Measurements from ENCODE around the gene TRERF1.

Gene TRERF1

DNA sequence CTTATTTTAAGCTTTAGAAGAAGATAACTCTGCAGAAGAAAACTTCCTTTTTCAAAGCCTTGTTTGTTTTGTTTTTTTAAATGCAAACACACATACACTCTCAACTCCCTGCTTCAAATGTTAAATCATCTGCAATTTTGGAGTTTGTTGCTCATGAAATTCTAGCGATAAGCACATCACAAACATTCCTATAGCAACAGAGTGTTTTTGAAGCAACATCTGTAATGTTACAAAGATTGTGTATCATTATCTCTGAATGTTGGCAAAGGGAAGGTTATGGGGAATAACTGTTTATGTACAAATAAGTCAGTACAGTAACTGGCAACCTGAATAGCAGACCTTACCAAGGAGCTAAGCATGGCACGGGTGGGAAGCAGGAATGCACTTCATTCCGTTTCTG lies 149.3 kb downstream of the TRERF1 start:
- DNase-seq = no peak

- DNase-seq = no peak
Observed at GRCh38 chr6:42301986-42302385, 149.7 kb downstream of the TRERF1 start.

- DNase-seq = no peak
Observed at GRCh38 chr6:42300701-42301100, 151.0 kb downstream of the TRERF1 start.

DNA sequence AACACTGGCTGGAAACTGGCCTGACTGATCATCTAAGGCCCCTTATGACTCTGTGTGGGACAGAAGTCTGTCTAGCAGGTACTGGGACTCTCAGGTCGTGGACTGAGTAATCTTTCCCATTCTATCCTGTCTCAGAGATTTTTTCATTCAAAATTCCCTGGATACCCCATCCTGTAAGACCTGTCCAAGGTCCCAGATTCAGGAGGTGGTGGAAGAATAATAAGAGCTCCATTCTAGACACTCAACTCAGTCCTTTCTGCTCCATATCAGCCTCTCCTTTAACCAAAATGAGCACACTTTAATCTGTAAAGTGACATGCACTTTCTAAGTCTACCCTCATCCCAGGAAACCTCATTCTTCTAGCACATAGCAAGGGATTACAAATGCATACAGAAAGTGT lies 151.5 kb downstream of the TRERF1 start:
- no peak for DNase-seq

DNA sequence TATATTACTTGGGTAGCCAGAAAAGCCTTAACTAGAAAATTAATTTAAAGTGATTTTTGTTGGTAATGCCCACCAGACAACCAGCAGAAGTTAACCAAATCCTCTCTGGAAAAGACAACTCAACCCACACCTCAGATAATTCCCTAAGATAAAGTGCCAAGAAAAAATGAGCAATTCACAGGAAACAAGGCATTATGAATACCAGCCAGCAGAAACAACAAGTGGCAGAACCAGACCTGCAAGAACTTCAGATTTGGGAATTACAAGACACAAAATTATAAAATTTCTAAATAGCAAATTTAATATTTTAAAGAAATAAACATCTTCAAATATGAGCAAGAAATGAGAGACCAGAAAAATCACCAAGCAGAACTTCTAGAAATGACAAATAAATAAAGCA lies 154.1 kb downstream of the TRERF1 start:
- DNase-seq = no peak

- no peak for DNase-seq
Observed at GRCh38 chr6:42296614-42297013, 155.1 kb downstream of the TRERF1 start.

DNA sequence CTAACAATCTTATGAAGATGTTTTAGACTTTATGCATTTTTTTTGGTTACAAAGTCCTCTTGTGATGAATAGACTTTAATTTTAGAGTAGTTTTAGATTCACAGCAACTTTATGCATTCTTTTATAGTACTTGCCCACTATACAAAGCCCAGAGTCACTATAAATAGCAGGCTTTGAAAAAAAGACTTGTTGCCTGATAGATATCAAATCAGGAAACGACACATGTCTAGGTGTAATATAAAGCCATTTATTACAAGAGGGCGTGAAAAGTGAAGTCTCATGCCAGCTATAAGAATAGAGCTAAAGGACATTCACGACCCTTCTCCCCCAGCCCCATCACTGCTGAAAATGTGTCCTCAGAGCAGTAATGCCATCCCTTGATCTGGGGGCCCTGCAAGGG lies 156.0 kb downstream of the TRERF1 start:
- no peak for DNase-seq

DNA sequence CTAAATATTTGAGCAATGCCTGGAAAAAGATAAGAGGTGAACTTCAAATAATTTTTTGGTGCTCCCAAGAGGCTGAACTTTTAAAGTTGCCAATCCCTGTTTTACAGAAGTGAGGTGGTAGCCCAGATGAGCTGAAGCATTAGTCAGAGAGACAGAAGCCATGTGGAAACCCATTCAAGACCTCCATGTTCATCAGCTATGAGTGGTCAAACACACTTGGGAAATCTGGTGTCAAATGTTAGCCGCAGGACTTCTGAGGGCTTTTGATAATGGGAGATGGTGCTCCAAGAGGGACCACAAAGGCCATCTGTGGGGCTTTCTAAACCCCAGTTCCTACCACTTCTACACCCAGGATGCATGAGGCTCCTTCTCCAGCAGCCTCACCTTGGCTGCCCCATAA lies 156.5 kb downstream of the TRERF1 start:
- DNase-seq = no peak

GRCh38 chr6:42294759-42295158 lies 157.0 kb downstream of the TRERF1 start:
- peak; percentile 36 to 55 (median 52) for DNase-seq

DNA sequence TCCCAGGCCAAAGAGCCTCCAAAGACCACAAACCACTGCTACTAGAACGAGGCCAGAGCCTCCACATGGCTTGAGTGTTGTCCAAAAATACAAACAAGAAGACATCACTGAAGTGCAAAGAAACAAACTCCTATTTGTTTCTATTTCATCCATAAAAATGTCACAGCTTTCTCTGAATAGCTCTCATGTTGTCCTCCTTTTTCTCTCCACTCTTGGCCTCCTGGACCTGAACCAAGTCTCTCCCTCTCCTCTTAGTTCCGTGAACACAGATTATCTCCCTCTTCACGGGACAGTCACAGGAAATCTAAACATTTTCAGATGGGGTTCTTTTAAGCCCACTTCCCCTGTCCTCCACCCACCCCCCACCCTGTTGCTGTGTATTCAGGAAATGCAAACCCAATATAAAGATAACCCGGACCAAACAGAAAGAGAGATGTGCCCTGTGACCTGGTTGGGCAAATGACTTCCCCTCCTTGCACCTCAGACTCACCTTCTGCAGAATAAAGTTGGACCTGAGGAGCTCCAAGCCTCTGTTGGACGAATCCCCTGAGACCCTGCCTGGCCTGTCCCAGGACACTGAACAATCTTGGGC lies 158.2 kb downstream of the TRERF1 start:
- no peak for DNase-seq

DNA sequence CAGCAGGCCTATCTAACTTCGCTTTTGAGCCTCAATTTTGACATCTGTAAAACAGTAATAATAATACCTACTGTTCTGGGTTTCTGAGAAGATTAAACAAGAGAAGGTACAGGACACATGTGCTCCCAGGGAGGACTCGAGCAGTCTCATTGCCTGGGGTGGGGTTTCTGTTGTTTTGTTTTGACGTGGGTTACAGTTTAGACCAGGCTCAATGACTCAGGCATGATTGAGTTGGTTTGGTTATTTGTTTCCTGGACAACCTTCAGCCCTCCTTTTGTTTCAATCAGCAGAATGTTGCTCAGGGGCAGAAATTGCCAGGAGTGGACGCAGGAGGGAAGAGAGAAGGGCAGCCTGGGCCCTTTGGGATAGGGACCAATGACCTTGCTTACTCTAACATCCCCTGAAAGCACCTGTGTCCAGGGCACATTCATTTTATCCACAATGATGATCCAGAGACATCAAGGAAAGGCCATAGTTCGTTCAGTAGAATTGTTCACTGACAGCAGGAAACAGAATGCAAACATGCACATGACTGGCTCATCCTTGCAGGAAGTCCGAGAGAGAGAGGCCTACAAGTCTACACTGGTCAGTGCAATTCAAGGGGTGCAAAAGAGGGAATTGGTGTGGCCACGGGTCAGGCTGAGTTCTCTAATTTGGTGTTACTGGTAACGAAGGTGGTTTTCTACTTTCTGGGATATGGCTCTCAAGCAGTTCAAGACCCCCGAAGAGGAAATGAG lies 159.6 kb downstream of the TRERF1 start:
- no peak for DNase-seq

GRCh38 chr6:42287756-42288155 lies 164.0 kb downstream of the TRERF1 start:
- DNase-seq = no peak

- no peak for DNase-seq
Observed at GRCh38 chr6:42281570-42281969, 170.2 kb downstream of the TRERF1 start.

- no peak for DNase-seq
Observed at GRCh38 chr6:42280966-42281533, 170.7 kb downstream of the TRERF1 start.

GRCh38 chr6:42279966-42280629 lies 171.6 kb downstream of the TRERF1 start:
- no peak for DNase-seq

DNA sequence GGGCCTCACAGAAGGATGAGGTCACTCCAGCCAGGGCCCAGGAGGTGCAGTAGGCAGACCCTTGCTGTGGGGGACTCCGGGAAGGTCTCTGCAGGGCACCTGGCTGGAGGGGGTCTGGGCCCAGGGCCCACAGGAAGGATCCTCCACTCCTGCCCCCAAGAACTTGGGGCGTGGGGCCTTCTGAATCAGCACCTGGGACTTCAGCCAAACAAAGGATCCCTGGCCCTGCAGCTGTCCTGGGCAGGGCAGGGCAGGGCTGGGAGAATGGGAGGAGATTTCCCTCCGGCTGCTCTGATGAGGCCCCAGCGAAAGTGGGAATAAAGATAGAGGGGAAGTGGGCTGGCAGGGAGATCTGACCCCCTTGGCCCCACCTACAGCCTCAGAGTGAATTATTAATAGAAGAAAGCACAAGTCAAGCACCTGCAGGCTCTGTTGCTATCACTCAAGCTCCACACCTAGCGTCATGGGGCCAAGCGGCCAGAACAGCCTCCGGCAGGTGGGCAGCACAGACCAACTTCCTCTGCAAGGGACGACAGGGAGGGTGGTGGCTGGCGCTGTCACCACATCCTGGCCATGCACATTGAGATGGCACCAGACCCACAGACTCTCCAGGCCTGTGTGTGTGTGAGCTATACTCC lies 172.5 kb downstream of the TRERF1 start:
- no peak for DNase-seq

DNA sequence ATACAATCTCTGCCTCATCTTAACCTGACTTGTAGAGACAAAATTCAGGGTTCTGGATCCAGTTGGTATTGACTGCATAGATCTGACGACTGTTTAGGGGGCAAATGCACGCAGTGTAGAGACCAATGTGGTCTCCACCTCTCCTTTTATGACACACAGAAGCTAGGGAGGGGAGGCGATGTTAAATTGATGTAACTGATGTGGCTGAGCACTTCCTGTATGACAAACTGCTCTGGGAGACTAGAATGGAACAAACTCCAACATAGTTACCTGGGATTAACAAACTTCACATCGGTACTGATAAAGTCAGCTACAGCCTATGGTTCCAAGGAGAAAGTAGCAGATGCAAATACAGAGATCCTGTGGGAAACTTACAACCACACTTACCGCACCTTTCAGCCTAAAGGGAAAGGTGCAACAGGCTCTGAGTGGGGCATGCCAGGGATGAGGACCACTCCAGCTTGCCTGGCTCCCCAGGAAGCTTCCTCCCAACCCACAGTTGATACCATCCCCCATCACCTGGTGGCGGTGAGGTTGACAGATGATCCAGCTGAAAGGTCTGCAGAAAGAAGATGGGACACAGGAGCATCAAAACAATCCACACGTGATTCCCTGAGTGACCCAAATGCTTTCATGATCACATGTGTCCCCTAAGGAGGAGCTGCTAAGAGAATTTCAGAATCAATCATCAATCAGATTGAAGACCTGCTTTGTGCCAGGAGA lies 173.4 kb downstream of the TRERF1 start:
- DNase-seq = no peak

DNA sequence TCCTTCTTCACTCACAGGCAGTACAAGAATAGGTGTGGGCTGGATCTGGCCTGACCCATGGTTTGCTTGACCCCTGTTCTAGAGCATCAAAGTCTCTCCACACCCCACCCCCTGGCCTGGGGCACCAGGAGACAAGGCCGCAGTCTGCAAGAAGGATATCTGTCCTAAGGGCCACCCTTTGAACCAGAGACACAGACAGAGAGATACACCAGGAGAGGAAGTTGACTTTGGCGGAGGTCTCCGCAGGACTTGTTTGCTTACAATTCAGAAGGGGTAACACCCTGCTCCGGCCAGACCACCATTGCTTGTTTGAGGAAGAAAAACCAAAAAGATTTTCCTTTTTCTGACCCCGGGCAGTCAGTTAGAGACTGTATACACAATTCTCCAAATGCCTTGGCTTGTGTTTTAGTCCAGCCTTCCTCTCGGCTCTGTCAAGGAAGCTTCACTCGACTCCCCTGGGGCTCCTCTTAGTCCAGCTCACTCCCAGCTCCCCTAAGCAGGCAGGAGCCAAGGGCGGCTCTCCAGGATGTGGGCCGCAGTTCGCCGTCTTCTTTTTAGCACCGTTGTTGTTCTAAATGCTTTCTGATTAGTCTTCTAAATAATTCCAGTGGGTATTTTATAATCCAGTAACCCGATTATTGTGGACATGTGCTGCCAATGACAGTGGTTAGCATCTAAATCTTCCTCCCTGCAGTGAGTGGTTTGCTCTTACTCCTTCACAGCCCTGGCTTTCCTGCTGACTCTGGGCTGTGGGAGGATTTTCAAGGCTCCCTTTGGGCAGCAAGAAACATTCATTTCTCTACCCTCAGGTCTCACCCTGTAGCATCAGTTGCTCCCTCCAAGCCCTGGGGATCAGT lies 175.5 kb downstream of the TRERF1 start:
- DNase-seq = no peak

DNA sequence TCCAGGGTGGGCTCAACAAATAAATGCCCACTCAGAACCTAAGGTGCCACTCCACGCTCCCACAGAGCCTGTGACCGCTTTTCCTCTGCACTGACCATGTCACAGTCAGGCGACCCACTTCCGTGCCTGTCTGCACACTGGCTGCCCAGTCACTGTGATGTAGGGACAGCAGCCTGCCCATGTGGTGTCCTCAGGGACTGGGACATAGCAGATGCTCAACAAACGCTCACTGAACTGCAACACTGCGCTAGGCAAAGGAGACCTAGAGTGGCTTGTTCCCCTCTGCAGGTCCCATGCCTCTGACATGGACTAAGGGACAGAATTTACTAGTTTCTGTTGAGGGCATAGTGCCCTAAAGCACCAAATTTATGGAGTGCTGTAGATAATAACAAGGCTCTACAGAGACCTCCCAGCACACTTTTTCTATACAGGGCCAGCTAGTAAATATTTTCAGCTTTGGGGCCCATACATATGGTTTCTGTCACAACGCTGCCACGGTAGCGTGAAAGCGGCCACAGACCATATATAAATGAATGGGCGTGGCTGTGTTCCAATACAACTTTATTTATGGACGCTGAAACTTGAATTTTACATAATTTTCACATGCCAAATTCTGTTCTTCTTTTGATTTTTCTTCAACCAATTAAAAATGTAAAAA lies 176.2 kb downstream of the TRERF1 start:
- DNase-seq = no peak

- DNase-seq = no peak
Observed at GRCh38 chr6:42274898-42275297, 176.8 kb downstream of the TRERF1 start.
